GM11168 (cell line): ENCODE measurements around the gene RNF126.

Experiments used
- in situ Hi-C: fragments of 300-500 bp; cut with MboI; formaldehyde crosslinking; loops from one replicate; pipeline ENCODE4 v1.12.0; 2022; ENCODE audit warnings: low sequenced_read_pairs; ENCODE audit not compliant: unreplicated experiment

Gene RNF126

GRCh38 chr19:664913-665443, 2.0 kb upstream of the RNF126 start:
- in situ Hi-C loops = loop anchor here (5.0 kb wide), 1 partner anchor 62 kb away; no protein-coding TSS in a partner anchor

GRCh38 chr19:663682-664117, 686 bp upstream of the RNF126 start:
- in situ Hi-C loops = no loop called here

- in situ Hi-C loops = no loop called here
These were observed 630 bp downstream of the RNF126 start for GRCh38 chr19:662207-662961.

- in situ Hi-C loops = no loop called here
These were observed 1.4 kb downstream of the RNF126 start for GRCh38 chr19:661427-662196.

GRCh38 chr19:660793-661426, 2.1 kb downstream of the RNF126 start:
- in situ Hi-C loops = no loop called here

- in situ Hi-C loops = no loop called here
These were observed 3.8 kb downstream of the RNF126 start for GRCh38 chr19:658916-659839.

GRCh38 chr19:658059-658839, 4.8 kb downstream of the RNF126 start:
- in situ Hi-C loops = no loop called here

GRCh38 chr19:657611-658010, 5.4 kb downstream of the RNF126 start:
- in situ Hi-C loops = no loop called here

GRCh38 chr19:656751-657559, 6.1 kb downstream of the RNF126 start:
- in situ Hi-C loops = no loop called here

- in situ Hi-C loops = no loop called here
These were observed 7.3 kb downstream of the RNF126 start for GRCh38 chr19:655691-656090.

- in situ Hi-C loops = no loop called here
These were observed 9.6 kb downstream of the RNF126 start for GRCh38 chr19:653425-653824.

GRCh38 chr19:652467-653389, 10.3 kb downstream of the RNF126 start:
- in situ Hi-C loops = no loop called here

- in situ Hi-C loops = no loop called here
These were observed 11.0 kb downstream of the RNF126 start for GRCh38 chr19:651991-652390.

GRCh38 chr19:651114-651818, 11.7 kb downstream of the RNF126 start:
- in situ Hi-C loops = no loop called here

- in situ Hi-C loops = no loop called here
These were observed 12.9 kb downstream of the RNF126 start for GRCh38 chr19:650121-650520.

GRCh38 chr19:648904-649801, 13.9 kb downstream of the RNF126 start:
- in situ Hi-C loops = no loop called here
